IPS-11a (cell line): Measurements from ENCODE around the gene CCDC171.

Experiments
- H3K4me3 ChIP-seq: one replicate; pipeline ENCODE4 v1.5.1; 2013; ENCODE audit warnings: low read depth, low read length, control low read depth

The CCDC171 gene

DNA sequence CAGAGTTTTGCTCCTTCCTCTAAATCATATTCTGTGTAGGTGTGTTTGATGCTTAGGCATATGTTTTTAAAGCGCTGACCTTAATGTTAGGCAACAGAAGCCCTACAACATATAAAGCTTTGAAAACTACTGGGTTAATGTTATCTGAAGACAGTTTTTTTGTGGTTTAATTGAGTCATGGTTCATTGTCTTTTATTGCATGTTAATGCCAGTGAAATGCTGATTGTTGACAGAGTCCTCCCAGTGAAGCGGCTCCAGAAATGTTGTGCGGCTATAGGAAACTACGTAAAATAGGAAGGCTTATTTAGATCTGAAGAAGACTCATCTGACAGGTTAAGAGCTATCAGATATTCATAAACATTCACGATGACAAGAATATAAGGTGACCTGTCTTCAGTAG, 424.6 kb downstream of the CCDC171 start:
- no peak overlapping the region for H3K4me3 ChIP-seq

DNA sequence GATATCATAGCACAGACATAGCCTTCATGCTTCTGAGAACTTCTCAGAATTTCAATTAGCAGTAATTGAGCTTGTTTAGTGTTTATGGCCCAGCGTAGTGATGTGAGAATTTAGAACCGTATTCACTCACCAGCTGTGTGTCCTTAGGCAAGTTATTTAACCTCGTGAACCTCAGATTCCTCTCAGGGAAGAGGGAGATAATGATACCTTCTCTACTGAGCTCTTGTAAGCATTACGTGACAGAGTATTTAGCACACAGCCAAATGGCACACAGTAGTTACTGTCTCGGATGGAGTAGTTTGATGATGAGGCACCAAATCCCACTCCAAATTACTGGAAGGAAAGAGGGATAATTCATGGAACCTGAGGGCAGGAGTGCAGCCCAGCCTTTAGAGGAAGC, 429.3 kb downstream of the CCDC171 start:
- H3K4me3 ChIP-seq = no peak overlapping the region

DNA sequence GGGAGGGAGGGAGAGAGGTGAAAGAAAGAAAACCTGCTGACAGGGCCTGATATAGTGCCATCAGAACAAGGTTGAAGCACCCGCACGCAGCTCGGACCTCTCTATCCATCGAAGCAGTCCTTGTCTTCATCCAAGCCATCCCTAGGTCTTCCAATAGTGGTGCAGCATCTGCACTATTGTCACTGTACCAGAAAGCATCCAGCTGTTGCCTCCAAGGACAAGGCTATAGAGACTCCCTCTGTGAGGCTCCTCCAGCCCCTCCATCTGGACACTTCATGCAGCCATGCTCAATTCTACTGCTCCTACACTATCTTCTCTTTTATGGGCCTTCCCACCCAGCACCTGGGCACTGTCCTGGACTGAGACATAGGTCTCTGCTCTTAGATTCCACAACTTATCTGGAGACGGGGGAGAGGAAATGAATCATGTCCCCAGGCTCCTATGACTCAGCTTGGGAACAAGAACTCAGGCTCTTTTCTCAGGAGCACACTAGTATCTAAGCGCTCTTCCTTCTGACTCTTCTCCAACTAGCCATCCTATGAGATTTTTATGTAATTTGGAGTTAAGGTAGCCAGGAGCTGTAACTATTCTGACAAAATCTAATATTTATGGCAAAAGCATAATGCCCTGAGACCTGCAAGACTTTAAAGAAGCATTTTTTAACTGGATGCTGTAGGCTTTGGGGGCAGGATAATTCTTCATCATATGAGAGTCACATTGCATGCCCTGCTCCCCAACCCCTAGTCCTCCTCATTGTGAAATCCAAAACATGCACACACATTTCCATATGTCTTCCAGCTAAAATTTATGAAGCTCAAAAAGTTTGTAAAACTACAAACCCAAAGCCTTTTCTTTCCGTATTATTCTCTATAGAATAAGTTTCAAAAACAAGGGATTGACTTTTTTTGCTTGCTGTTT, 446.8 kb downstream of the CCDC171 start:
- H3K4me3 ChIP-seq = no peak overlapping the region

DNA sequence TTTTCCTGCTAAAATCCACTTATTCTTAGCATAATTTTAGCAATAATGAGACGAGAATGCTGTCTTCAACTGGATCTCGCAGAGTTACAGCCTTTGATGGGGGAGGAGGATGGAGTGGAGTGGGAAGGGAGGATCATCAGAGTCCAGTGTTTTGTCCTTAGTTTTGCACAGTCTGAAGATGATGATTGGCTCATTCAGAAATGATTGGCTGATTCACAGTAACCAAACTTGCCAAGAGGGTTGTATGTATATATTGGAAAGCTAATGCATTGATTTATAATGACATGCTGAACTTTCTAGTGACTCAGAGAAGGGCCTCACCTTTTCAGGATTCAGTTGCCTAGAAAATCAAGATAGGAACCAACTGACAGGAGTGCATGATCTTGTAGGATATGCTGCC, 448.0 kb downstream of the CCDC171 start:
- H3K4me3 ChIP-seq = no peak overlapping the region

DNA sequence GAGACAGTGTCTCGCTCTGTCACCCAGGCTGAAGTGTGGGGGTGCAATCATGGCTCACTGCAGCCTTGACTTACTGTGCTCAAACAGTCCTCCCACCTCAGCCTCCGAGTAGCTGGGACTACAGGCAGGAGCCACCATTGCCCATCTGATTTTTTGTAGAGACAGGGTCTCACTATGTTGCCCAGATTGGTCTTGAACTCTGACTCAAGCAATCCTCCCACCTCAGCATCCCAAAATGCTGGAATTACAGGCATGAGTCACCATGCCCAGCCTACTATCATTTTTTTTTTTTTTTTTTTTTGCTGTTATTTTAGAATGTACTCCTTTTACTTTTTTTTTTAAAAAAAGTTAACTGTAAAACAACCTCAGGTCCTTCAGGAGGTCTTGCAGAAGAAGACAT, 449.0 kb downstream of the CCDC171 start:
- H3K4me3 ChIP-seq = no peak overlapping the region

DNA sequence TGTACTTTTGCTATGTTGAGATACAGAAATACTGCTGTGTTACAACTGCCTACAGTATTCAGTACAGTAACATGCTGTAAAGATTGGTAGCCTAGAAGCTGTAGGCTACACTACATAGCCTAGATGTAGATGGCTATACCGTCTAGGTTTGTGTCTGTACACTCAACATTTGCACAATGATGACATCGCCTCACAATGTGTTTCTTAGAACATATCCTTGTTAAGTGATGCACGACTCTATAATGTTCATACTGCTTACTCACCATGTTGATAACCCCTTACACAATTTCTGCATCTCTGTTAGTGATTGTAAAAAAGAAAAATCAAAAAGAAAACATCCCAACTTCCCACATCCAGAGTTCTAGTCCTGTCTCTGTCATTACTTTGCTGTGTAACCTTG, 450.0 kb downstream of the CCDC171 start:
- no peak overlapping the region for H3K4me3 ChIP-seq

DNA sequence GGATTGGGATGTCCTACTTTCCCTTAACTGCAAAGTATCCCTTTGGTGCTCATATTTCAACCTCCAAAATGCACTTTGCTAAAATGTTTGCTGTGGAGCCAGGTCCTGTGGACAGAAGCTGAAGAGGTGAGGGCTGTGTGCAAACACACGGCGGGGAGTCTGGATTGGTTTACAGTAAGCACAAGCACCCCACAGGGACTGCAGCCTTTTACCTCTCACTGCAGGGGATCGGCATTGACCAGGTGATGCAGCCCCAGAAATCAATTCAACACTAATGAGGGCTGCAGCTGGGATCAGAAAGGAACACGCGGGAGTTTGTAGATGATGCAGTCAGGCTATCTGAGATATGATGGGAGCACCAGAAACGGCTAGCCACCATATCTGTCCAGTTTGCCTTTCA, 450.9 kb downstream of the CCDC171 start:
- no peak overlapping the region for H3K4me3 ChIP-seq

DNA sequence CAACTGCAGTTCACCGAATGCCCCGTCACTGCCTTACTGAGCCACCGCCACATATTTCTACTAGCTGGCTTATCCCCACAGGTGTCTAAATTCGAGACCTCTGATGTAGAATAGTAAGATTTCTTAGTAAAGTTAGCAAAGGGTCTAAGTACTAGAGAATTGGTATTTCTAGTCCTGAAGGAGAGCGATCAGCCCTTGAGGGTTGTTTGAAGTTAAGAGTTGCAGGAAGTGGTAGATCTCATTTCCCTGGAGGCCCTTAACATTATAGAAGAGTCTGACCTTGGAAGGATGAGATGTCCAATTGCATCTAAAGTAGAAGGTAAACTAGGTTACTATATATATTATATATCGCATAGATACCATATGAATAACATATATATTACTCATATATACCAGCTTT, 451.8 kb downstream of the CCDC171 start:
- no peak overlapping the region for H3K4me3 ChIP-seq

DNA sequence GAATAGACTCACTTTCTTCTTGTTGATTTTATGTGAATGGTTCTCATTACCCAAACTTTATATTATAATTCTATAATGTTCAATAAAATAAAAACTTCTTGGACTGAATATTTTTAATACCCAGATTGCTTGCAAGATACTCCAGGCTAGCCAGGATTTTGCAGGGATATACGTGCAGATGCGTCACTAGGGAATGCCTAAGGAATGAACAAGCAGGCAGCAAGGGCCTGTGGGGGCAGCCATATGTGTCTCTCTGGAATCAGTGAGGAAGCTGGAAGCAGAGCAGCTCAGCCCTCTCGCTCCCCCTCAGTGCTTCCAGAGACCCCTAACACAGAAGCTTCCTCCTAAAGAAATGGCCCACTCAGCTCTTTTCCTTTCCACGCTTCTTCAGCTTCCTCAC, 457.4 kb downstream of the CCDC171 start:
- H3K4me3 ChIP-seq = no peak overlapping the region

DNA sequence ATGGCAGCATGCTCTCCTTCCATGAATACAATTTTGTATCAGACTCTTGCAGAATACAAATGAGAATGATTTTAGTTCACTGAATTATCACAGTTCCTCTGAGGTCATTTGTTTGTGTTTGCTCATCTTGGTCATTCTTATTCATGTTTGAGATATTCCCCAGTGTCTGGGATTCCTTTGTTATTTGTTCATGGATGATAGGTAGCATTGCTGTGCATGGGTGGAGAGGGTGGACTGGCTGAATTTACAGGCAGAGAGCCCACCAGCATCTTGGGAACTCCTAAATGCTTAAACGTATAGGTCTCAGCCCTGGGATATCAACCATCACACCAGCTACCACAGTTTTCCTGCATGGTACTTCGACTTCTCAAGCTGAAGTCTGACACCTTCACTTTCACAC, 459.8 kb downstream of the CCDC171 start:
- no peak overlapping the region for H3K4me3 ChIP-seq

DNA sequence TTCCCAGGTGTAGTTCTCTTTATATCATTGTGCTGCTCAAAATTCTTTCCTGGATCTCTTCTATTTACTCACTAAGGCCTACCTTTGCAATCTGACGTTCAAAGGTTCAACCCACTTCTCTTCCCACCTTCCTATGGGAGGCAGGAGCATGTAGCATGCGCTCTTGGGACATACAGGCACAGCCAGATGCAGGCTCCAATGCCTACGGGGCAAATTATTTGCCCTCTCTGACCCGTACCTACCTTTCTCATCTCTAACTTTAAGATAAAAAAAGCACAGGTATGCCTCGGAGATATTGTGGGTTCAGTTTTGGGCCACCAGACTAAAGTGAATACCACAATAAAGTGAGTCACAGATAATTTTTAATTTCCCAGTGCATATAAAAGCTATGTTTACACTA, 460.5 kb downstream of the CCDC171 start:
- no peak overlapping the region for H3K4me3 ChIP-seq

DNA sequence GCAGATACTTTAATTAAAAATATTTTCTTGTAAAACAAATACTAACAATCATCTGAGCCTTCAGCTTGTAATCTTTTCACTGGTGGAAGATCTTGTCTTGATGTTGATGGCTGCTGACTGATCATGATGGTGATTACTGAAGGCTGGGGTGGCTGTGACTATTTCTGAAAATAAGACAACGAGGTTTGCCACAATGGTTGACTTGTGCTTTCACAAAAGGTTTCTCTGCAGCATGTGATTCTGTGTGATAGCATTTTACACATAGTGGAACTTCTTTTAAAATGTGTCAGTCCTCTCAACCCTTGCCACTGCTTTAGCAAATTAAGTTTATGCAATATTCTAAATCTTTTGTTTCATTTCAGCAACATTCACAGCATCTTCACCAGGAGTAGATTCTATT, 461.0 kb downstream of the CCDC171 start:
- H3K4me3 ChIP-seq = no peak overlapping the region

DNA sequence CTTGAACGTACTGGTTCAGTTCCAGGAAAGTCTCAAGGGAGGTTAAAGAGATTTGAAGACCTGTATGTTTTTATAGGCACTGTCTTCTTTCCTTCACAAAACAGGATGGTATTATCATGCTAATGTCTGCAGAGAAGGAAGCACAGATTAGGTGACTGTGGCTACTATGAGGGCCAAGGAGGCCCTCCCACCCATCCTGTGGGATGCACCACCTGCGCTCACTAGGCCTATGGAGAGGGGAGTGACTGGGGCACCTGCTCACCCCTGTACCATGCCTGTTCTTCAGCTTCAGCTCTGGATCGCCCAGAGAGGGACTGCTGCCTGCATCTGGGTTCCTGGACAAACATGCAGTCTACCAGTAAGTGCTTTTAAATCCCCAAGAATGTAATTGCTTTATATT, 469.4 kb downstream of the CCDC171 start:
- H3K4me3 ChIP-seq = no peak overlapping the region

DNA sequence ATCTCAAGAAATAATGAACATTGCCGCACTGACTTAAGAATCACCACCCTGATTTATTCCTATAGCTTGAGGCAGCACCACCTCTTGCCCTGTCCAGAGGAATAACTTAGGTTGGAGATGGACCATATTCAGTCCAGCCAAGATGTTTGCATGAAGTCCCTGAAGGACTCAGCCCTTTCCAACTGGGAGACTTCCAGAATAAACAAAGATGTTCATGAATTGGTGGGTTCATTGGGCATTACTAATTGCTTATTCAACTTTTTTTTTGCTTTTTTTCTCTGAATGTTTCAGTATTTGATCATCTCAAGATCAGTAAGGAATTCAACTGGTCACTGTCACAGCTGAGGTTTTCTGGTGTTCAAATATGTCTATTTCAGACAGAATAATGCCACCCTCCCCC, 470.6 kb downstream of the CCDC171 start:
- H3K4me3 ChIP-seq = no peak overlapping the region
